Nephron progenitor cell (in vitro differentiated cells): ENCODE results near the gene EP400.

Experiments
- DNase-seq: peaks from one replicate; pipeline ENCODE4 v3.0.0; 2021
- H3K27ac Mint-ChIP-seq: 2 replicates; pipeline ENCODE4 v1.8.0; 2021; ENCODE audit warnings: mild to moderate bottlenecking, moderate library complexity, mixed read lengths
- H3K27me3 Mint-ChIP-seq: 2 replicates; pipeline ENCODE4 v1.8.0; 2021; ENCODE audit warnings: mild to moderate bottlenecking, low read depth, mixed read lengths; ENCODE audit not compliant: poor library complexity
- H3K36me3 Mint-ChIP-seq: 2 replicates; pipeline ENCODE4 v1.8.0; 2021; ENCODE audit warnings: low read depth, mixed read lengths
- H3K4me1 Mint-ChIP-seq: 2 replicates; pipeline ENCODE4 v1.8.0; 2021; ENCODE audit warnings: mixed read lengths
- H3K4me3 Mint-ChIP-seq: 2 replicates; pipeline ENCODE4 v1.8.0; 2021; ENCODE audit warnings: mild to moderate bottlenecking, moderate library complexity, mixed read lengths
- H3K9me3 Mint-ChIP-seq: 2 replicates; pipeline ENCODE4 v1.8.0; 2021; ENCODE audit warnings: mild to moderate bottlenecking, moderate library complexity, mixed read lengths
- TF ChIP-seq, protein P1 (sequence below): fragments of 200-600 bp; sonication (generic); IDR thresholded peaks from 2 replicates; pipeline ENCODE4 v1.5.0; 2021; ENCODE audit warnings: antibody characterized with exemption

EP400 gene

DNA sequence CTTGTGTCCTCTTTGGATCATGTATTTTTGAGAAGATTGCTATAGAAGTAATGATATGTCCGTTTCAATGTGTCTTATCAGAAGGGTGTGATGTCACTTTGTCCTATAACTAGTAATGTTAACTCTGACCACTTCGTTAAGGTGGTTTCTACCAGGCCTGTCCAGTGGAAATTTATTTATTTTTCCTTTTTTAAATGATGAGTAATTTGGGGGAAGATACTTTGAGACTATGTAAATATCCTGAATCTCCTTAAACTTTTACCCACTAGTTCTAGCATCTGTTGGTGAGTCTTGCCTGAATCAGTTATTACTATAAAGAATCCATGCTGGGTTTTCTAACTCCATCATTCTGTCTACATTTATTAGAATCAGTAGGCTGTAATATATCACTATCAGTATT, 15.3 kb downstream of the EP400 start:
- TF ChIP-seq, protein P1, sequence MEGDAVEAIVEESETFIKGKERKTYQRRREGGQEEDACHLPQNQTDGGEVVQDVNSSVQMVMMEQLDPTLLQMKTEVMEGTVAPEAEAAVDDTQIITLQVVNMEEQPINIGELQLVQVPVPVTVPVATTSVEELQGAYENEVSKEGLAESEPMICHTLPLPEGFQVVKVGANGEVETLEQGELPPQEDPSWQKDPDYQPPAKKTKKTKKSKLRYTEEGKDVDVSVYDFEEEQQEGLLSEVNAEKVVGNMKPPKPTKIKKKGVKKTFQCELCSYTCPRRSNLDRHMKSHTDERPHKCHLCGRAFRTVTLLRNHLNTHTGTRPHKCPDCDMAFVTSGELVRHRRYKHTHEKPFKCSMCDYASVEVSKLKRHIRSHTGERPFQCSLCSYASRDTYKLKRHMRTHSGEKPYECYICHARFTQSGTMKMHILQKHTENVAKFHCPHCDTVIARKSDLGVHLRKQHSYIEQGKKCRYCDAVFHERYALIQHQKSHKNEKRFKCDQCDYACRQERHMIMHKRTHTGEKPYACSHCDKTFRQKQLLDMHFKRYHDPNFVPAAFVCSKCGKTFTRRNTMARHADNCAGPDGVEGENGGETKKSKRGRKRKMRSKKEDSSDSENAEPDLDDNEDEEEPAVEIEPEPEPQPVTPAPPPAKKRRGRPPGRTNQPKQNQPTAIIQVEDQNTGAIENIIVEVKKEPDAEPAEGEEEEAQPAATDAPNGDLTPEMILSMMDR: no peak
- no peak for DNase-seq
- Mint-ChIP-seq H3K4me1 (peaks cover 5% of the 10 kb centered on the region), H3K27me3 (no peaks in the 10 kb centered on the region), H3K9me3 (no peaks in the 10 kb centered on the region), H3K4me3 (no peak overlapping the region), H3K36me3 (peaks cover 30% of the 10 kb centered on the region), H3K27ac (no peak overlapping the region)

DNA sequence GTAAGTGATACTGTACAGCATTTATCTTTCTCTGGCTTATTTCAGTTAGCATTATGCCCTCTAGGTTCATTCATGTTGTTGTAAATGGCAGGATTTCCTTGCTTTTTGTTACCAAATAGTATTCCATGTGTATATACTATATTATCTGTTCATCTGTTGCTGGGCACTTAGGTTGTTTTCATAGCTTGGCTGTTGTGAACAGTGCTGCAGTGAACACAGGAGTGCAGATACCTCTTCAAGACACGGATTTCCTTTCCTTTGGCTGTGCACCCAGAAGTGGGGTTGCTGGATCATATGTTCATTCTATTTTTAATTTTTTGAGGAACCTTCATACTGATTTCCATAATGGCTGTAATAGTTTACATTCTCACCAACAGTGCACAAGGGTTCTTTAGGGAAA, 21.5 kb downstream of the EP400 start:
- DNase-seq: no peak
- Mint-ChIP-seq H3K36me3 (peaks cover 32% of the 10 kb centered on the region), H3K27me3 (no peaks in the 10 kb centered on the region), H3K9me3 (no peaks in the 10 kb centered on the region), H3K4me1 (no peaks in the 10 kb centered on the region), H3K4me3 (no peak overlapping the region), H3K27ac (peak overlapping the region; percentile 45)
- TF ChIP-seq, protein P1: no peak

GRCh38 chr12:131975228-131975627, 25.5 kb downstream of the EP400 start:
- Mint-ChIP-seq H3K27ac (no peak overlapping the region), H3K4me1 (no peaks in the 10 kb centered on the region), H3K9me3 (no peaks in the 10 kb centered on the region), H3K4me3 (no peak overlapping the region), H3K27me3 (no peaks in the 10 kb centered on the region), H3K36me3 (peaks cover 43% of the 10 kb centered on the region)
- no peak for DNase-seq
- TF ChIP-seq, protein P1: no peak

GRCh38 chr12:131979606-131980005, 29.9 kb downstream of the EP400 start:
- Mint-ChIP-seq H3K4me1 (peaks cover 9% of the 10 kb centered on the region), H3K36me3 (peaks cover 44% of the 10 kb centered on the region), H3K27ac (no peak overlapping the region), H3K9me3 (no peaks in the 10 kb centered on the region), H3K4me3 (no peak overlapping the region), H3K27me3 (no peaks in the 10 kb centered on the region)
- DNase-seq: no peak
- TF ChIP-seq, protein P1: no peak

DNA sequence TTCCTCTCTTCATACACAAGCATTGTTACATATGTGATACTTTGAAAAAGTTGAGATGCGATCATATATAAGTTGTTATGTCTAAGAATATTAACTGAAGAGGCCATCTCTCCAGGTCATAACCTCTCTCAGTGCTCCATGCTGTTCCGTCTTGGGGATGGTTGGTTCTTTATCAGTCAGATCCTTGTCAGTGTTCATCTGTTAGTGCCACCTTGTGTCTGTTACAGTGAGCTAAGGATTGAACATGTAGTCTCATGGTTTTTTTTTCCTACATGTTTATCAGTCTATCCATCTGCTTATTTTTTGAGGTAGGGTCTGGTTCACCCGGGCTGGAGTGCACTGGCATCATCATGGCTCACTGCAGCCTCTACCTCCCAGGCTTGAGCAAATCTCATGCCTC, 30.5 kb downstream of the EP400 start:
- Mint-ChIP-seq H3K36me3 (peaks cover 41% of the 10 kb centered on the region), H3K4me1 (peaks cover 9% of the 10 kb centered on the region), H3K27me3 (no peaks in the 10 kb centered on the region), H3K4me3 (no peak overlapping the region), H3K27ac (no peak overlapping the region), H3K9me3 (no peaks in the 10 kb centered on the region)
- TF ChIP-seq, protein P1: no peak
- no peak for DNase-seq

- no peaks in the 10 kb centered on the region for H3K9me3 Mint-ChIP-seq
- H3K27ac Mint-ChIP-seq: no peak overlapping the region
- peaks cover 34% of the 10 kb centered on the region for H3K36me3 Mint-ChIP-seq
- no peak overlapping the region for H3K4me3 Mint-ChIP-seq
- H3K27me3 Mint-ChIP-seq: no peaks in the 10 kb centered on the region
- TF ChIP-seq, protein P1: no peak
- DNase-seq: no peak
- peaks cover 9% of the 10 kb centered on the region for H3K4me1 Mint-ChIP-seq
Observed at GRCh38 chr12:131981388-131981787, 31.6 kb downstream of the EP400 start.
